Measurements from ENCODE around the gene FFAR2. TPM values are rescaled to one million over a fixed set of nuclear protein-coding genes. Genes with fewer than 3 reads are reported as not detected.
"Not testable (repeated sequence)": the region's sequence is repeated elsewhere in the genome, so short reads cannot be mapped to it uniquely, and the experiment has no call there.

FFAR2 gene
- total RNA-seq, 1 experiment from 2014 or later: not detected

GRCh38 chr19:35400773-35401100, 47.3 kb upstream of the FFAR2 start:
- Histone ChIP-seq H3K9me2 (ENCODE audit: insufficient read depth) (no peaks in the 10 kb centered on the region), H3K27ac (ENCODE audit: low read depth, low read length) (no peak overlapping the region), H3K79me2 (ENCODE audit: insufficient read depth, low read length) (no peaks in the 10 kb centered on the region), H3K27me3 (ENCODE audit: insufficient read depth, low read length) (no peaks in the 10 kb centered on the region), H2AFZ (ENCODE audit: low read depth, low read length, poor library complexity, severe bottlenecking) (no peak overlapping the region), H3K4me1 (ENCODE audit: control insufficient read depth in 1 of 2, insufficient read depth in 2 of 2, low read length in 2 of 2) (peaks cover 0 to 4% of the 10 kb centered on the region in 2 experiments; a peak in 1 of 4 replicates), H3K9ac (ENCODE audit: low read length) (no peak overlapping the region), H3K4me2 (ENCODE audit: low read length) (no peak overlapping the region), H3K4me3 (replicated peaks in 1 of 2; ENCODE audit: low read depth in 1 of 2, low read length in 2 of 2) (no peak overlapping the region), H3K9me3 (ENCODE audit: control insufficient read depth in 1 of 2, insufficient read depth in 1 of 2, low read depth in 1 of 2, low read length in 2 of 2) (no peaks in the 10 kb centered on the region), H4K20me1 (ENCODE audit: insufficient read depth) (no peaks in the 10 kb centered on the region), H3K36me3 (ENCODE audit: control insufficient read depth in 1 of 2, insufficient read depth in 2 of 2, low read length in 2 of 2) (no peaks in the 10 kb centered on the region)
- TF ChIP-seq POLR2A (IDR thresholded peaks at IDR 0.05; ENCODE audit: borderline replicate concordance, extremely low read depth, insufficient read depth, insufficient read length): no peak
- no peak for TF ChIP-seq CBX3 (IDR thresholded peaks at IDR 0.05; ENCODE audit: low read depth)
- TF ChIP-seq SIN3A (IDR thresholded peaks at IDR 0.05; ENCODE audit: low read depth): no peak
- TF ChIP-seq ELF1 (IDR thresholded peaks at IDR 0.05; ENCODE audit: borderline replicate concordance, low read depth): no peak
- no peak for TF ChIP-seq MAX (IDR thresholded peaks at IDR 0.05)
- TF ChIP-seq ZBTB33 (IDR thresholded peaks at IDR 0.05; ENCODE audit: extremely low read depth, insufficient replicate concordance, low read length): no peak
- TF ChIP-seq SP1 (IDR thresholded peaks at IDR 0.05; ENCODE audit: low read depth): no peak
- no peak for TF ChIP-seq ZNF274 (IDR thresholded peaks at IDR 0.05; ENCODE audit: low read depth, low read length)
- TF ChIP-seq EZH2phosphoT487 (IDR thresholded peaks at IDR 0.05; ENCODE audit: borderline replicate concordance): no peak
- TF ChIP-seq CEBPB (IDR thresholded peaks at IDR 0.05; ENCODE audit: low read depth): no peak
- no peak for TF ChIP-seq ZFX (IDR thresholded peaks at IDR 0.05)
- no peak for DNase-seq (ENCODE audit: low read depth, low spot score)
- BruUV-seq (replicated peaks): no TSS peak
- ChIA-PET RAD21 (ENCODE audit: low non-redundant PET in 1 of 2, low total read pairs in 2 of 2, uncharacterized antibody in 2 of 2, unreplicated experiment in 2 of 2) (no interaction called here), CTCF (no interaction called here), POLR2A (no interaction called here)
- no peak for ATAC-seq
- intact Hi-C loops (cut with micrococcal nuclease): no loop called here

- POLR2A ChIA-PET: not testable (repeated sequence)
These were observed 46.6 kb upstream of the FFAR2 start for GRCh38 chr19:35401416-35401815.

More at GRCh38 chr19:35401416-35401815, 46.6 kb upstream of the FFAR2 start:
- H3K4me2 ChIP-seq (ENCODE audit: low read length); H3K79me2 ChIP-seq (ENCODE audit: insufficient read depth, low read length); BruUV-seq (replicated peaks); H2AFZ ChIP-seq (ENCODE audit: low read depth, low read length, poor library complexity, severe bottlenecking); H3K27me3 ChIP-seq (ENCODE audit: insufficient read depth, low read length); H4K20me1 ChIP-seq (ENCODE audit: insufficient read depth); H3K9ac ChIP-seq (ENCODE audit: low read length); RAD21 ChIA-PET (ENCODE audit: low non-redundant PET in 1 of 2, low total read pairs in 2 of 2, uncharacterized antibody in 2 of 2, unreplicated experiment in 2 of 2); H3K27ac ChIP-seq (ENCODE audit: low read depth, low read length); H3K36me3 ChIP-seq (ENCODE audit: control insufficient read depth in 1 of 2, insufficient read depth in 2 of 2, low read length in 2 of 2); CTCF ChIA-PET; DNase-seq (ENCODE audit: low read depth, low spot score); H3K9me2 ChIP-seq (ENCODE audit: insufficient read depth); ATAC-seq; intact Hi-C loops (cut with micrococcal nuclease); H3K4me1 ChIP-seq (ENCODE audit: control insufficient read depth in 1 of 2, insufficient read depth in 2 of 2, low read length in 2 of 2); H3K9me3 ChIP-seq (ENCODE audit: control insufficient read depth in 1 of 2, insufficient read depth in 1 of 2, low read depth in 1 of 2, low read length in 2 of 2); H3K4me3 ChIP-seq (replicated peaks in 1 of 2; ENCODE audit: low read depth in 1 of 2, low read length in 2 of 2): not testable (repeated sequence)
